Activated effector memory CD4-positive, alpha-beta T cell treated with Interleukin-2 at 50 U/mL for 16 hours (primary cell): ENCODE results near the gene DEAF1.
"Not testable (repeated sequence)": the region's sequence is repeated elsewhere in the genome, so short reads cannot be mapped to it uniquely, and the experiment has no call there.

Experiments
- DNase-seq: peaks from one replicate; pipeline ENCODE4 v3.0.0-alpha.2; 2020

Gene DEAF1

DNA sequence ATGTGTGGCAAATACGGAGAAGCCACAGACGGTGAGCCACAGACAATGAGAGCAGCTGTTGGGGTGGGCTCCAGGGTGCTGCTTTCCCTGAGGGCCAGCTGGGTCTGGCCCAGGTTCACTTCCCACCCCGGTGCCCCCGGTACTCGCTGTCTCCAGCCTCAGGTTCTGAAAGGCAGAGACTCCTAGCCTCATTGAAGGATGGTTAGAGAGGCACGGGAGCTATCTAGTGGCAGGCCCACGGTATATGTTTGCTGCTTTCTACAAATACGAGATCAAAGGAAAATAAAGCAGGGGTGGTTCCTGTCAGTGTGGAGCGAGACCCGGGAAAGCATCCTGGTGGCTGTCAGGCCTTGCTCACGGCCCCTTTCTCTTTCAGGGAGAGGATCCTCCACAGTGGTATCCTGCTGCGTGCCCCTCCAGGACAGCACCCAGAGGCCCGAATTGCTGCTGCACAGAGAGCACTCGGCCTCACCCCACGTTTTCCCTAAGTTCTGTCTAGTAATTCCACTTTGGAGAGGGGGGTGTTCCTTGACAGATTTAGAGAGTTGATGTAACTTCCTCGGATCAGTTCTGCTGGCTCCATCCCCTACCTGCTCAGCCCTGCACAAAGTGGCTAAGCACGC lies 3.6 kb upstream of the DEAF1 start:
- DNase-seq, result no peak

DNA sequence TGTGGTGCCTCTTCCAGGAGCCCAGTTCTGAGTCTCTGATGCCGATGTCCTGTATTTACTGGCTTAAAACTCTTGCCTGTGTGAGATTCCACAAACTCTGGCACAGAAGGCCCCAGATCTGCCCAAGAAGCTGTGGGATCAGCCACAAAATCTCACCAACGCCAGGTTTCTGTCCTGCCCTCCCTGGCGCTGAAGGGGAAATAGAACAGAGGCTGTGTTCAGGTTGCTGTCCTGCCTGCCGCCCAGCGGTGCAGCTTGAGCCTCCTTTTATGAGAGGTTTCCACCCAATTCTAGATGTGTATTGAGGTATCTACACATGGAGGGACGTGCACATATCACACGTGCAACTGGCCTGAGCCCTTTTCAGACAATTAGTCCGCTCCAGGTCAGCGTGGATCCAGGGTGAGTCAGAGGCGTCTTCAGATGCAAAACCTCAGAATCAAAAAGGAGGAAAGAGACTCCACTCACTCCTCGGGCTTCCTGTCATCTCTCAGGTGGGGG lies 2.8 kb upstream of the DEAF1 start:
- DNase-seq, result no peak

DNA sequence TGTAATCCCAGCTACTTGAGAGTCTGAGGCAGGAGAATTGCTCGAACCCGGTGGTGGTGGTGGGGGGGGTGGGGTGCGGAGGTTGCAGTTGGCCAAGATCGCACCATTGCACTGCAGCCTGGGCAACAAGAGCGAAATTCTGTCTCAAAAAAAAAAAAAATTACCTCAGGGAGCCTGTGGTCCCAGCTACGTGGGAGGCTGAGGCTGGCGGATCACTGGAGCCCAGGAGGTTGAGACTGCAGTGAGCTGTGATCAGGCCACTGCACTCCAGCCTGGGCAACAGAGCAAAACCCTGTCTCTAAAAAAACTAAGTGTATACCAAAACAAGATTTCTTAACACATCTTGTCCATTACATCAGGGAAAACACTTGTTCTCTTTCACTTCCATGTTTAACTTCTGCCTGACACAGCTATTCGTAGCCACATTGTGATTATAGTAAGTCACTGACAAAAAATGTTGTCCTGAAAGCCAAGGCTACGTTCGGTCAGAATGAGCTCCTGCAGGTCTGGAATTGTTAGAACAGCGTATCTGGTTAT lies 2.0 kb upstream of the DEAF1 start:
- DNase-seq, result no peak

DNA sequence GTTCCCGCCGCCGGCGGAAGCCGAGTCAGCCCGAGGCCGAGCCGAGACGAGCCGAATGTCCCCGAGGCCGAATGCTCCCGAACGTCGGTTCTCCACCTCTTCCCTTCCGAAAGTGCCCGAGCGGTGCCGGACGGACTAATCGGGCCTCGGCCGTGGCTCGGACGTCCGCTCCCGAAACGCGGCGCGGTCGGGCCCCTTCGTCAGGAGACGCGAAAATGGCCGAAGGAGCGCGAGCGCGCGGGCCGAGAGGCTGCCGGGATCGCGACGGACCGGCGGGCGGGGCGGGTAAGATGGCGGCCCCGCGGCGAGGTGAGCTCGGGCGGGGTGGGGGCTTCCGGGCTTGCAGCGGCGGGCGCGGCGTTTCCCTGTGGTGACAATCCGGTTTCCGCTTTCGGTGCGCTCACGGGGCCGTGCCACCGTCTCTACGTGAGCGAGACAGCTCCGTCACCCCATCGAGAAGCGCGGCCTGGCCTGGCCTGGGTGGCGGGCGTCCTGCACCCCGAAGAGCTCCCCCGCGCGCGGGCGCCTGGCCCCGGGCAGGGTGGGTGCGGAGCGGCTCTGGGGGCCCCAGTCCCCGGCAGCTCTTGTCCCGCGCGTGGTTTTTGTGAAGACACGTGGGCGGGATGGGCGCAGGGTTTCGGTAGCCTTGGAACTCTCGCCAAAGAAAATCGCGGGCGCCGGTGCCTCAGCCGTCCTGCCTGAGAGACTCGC lies 671 bp upstream of the DEAF1 start, which contains the start of gene TMEM80:
Gene TMEM80 (plus strand): TSS at position 279 of the 711 bp plus-strand sequence. CDS start 12 bp downstream, at position 291.
- peak; percentile 96 for DNase-seq

DNA sequence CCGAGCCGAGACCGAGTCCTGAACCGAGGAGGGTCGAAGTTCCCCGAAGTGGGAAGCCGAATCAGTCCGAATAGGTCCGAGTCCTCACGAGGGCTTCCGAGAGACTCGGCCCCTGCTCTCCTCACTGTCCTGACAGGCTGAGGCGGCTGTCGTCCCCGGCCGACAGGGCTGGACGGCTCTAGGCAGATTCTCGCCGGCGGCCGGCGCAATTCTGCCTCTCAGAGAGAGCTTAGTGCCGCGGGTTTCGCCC lies 191 bp upstream of the DEAF1 start:
- no peak for DNase-seq

DNA sequence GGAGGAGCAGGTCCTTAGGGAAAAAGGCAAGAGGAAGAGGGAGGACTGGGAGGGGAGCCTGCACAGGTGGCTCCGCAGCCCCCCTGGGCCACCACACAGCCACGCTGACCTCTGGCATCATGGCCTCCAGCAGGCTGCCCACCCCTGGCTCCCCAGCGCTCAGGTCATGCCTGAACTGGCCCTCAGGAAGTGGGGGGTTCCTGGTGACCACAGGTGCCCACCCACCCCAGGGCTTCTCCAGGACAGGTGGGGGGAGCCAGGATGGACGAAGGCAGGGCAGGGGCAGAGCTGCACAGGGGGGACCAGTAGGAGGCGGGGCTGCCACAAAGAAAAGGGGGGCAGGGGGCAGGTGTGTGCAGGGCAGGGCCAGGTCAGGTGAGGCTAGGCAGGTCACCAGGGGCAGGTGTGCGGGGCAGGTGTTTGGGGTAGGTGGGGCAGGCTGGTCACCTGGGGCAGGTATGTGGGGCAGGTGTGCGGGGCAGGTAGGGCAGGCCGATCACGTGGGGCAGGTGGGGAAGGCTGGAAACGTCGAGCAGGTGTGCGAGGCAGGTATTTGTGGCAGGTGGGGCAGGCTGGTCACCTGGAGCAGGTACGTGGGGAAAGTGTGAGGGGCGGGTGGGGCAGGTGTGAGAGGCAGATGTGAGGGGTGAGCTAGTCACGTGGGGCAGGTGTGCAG lies 997 bp downstream of the DEAF1 start:
- DNase-seq, result no peak

DNA sequence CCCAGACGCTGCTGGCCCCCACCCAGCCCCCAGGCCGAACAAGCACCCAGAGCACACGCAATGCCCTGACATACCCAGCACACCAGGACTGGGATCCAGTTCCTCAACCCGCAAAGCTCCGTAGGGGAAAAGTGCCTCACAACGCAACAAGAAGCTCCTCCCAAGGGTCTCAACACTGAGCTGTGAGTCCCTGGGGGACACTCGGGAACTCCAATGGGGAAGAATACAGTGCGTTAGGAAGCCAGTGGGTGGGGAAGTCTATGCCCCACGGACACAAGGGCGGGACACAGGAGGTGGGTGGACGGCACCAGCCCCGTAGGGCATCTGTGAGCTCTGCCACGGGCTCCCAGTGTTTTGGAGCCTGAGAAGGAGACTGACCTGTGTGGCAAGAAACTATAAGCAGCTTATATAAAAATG lies 1.6 kb downstream of the DEAF1 start:
- no peak for DNase-seq

DNA sequence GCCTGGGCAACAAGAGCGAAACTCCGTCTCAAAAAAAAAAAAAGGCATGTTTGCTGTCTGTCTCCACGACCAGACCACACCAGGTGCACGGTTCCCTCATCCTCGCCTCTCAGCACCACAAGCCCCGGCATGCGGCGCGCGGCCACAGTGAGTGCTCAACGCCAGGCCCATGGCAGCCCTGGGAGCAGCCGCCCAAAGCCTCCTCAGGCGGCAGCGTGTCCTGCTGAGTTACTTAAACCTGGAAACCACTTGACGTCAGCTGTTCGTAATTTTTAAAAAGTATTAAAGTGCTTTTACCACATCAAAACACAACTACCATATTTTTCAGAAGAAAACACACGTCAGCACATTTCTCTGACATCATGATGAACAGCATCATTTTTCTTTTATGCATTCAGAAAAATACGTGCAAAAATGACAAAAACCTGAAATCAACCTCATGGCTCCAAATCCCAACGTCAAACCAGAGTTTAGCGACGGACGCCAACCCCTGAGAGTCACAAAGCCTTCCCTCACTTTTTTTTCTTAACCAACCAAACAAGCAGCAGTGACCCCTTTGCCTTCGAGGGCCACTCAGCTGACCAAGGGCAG lies 2.1 kb downstream of the DEAF1 start:
- DNase-seq, result no peak

DNA sequence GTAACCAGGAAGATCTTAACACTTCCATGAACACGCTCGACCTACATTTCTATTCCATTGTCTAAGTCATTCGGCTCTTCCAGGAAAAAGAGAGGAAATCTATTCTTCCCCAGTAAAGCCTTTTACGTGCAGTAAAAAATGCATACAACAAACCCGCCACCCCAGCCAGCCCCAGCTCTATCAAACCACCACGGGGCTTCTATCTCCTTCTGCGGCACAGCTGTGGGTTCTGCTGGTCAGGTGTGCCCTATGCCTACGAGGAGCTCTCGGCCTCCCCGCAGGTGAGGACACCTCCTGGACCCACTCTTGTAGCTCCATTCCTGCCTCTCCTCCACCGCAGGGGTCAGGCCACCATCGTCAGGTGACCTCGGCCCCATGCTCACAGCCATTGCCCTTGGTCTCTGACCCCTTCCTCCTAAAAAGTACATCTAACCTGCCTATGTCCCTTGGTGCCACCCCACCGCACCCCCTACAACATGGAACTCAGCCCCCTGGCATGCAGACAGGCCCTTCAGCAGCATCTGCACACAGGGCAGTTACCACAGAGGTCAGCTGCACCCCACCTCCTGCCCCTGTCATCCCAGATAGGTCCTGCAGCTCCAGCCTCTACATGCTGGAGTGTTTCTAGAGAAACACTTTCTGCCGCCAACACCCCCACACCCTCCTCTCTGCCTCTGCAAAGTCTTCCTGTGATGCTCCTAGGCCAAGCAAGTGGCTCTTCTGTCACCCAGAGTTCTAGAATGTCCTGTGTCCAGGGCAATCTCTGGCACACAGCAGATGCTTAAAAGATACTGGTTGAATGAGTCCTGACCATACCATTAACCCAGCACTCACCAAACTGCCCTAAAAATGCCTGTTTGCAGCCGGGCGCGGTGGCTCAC lies 3.1 kb downstream of the DEAF1 start:
- DNase-seq, result no peak

DNA sequence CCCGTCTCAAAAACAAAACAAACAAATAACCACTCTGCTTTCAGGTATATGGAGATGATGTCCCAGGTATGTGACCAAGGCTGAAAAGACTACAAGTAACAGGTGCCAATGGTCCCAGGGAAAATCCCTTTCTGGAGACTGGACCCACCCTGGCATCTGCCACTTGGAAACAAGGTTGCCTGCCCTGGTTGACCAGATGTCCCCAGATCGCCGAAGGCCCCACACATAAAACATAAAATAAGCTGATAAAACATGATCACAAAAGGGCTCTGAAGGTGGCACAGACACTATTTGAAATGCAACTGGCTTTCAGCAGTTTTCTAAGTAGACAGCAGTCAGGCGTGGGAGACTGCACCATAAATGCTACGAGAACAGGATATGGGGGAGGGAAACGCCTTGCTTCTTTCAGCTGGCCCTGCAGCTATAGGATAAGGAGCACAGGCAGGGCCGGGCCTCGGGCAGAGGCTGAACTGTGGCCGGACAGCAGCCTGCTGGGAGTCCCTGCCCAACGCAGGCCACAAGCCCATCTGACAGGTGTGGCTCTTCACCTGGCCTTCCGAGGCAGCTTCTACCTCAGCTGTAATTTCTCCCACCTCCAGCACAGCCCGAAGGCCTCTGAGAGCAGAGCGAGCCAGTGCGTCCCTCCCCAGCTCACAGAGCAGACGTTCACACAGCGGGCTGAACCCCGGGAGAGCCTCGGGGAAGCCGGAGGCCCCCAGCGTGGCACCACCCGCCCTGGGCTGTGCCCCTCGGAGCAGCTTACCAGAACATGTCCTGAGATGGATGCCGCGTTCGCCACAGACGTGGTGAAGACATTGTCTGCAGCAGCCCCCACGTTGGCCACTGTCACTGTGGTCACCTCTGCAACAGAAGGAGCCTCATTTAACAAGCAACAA lies 4.0 kb downstream of the DEAF1 start:
- DNase-seq, result no peak

DNA sequence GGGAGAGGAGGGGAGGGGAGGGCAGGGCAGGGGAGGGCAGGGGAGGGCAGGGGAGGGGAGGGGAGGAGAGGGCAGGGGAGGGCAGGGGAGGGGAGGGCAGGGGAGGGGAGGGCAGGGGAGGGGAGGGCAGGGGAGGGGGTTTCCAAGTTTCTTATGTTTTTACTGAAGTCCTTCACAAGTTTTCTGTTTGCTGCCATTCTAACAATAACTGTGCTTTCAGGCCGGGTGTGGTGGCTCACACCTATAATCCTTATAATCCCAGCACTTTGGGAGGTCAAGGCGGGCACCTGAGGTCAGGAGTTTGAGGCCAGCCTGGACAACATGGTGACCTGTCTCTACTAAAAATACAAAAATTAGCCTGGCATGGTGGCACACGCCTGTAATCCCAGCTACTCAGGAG lies 4.8 kb downstream of the DEAF1 start:
- not testable (repeated sequence) for DNase-seq

DNA sequence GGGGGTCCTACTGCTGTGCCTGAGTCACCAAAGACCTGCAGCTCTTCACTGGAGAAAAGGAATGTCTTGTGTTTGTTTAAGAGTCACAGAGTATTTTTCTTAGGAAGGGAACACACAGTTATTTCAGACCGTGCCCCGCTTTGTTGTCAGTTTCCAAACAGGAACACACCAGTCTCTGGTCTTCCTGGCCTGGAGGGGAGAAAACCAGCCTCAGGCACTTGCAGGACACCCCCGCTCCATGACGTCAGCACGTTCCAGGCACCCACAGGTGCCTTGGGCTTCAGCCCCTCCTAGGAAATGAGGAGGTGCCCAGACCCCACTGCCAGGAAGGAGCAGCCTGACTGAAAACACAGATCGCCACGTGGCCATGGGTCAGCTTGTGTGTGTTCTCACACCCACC lies 5.4 kb downstream of the DEAF1 start:
- no peak for DNase-seq

DNA sequence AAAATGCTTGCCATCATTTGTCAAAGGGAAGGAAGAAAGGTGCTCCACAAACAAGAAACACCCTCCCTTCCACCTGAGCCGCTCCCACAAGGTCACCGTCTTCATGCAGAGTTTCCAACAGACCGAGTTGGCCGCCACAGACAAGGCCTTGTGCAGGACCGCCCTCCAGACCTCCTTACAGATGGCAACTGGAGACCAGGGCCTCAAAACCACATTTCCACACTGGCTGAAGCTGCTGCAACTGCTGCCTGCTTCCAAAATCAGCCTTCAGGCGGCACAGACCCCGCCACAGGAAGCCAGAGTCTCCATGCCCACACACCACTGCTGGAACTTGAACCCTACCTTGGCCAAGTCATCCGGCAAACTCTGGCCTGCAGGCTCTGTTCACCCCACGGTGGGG lies 6.3 kb downstream of the DEAF1 start:
- no peak for DNase-seq

DNA sequence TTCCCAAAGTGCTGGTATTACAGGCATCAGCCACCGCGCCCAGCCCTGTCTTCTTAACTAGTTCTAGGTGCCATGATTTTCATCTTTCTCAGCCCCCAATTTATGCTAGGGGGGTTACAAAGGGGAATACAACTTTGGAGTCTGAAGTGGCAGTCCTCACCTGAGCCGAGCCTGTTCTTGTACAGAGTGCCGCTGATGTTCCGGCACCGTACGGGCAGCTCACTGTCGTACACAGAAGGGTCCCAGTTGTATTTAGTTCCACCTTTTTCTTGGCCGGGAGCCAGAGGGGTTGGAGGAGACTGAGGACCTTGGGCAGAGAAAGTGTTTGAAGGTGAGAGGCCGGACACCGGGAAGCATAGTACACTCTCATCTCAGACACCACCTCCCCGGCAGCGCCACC lies 7.3 kb downstream of the DEAF1 start:
- DNase-seq, result no peak

DNA sequence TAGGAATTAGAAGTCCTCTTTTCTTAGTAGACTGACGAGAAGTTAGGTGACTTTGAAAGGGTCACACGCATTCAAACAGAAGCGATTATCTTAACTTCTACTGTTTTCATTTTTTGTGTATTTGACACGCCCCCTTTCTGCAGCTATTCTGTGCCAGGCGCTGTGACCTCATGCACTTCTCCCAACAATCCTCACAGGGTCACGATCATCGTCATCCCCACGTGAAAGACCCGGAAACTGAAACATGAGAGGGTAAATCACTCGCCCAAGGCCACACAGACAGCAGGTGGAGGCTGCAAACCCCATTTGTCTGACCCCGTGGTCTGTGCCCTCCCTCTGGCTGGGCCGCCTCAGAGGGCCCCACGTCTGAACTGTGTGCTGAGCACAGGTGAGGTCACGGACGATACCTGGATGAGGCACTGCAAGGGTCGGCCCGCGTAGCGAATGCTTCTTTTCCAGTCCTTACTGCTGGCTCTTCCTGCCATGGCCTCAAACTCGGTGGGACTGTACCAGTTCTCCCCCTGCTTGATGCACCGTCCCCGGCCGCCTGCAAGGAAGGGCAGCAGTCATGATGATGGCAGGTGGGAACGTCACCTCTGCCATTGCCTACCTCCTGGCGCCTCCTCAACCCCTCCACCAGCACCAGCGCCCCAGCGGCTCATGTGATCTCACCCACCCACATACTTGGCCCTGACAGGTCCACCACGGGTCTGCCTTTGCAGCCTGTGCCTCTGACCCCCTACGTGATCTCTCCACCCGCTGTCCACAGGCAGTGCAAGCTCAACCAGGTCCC lies 8.4 kb downstream of the DEAF1 start:
- no peak for DNase-seq

DNA sequence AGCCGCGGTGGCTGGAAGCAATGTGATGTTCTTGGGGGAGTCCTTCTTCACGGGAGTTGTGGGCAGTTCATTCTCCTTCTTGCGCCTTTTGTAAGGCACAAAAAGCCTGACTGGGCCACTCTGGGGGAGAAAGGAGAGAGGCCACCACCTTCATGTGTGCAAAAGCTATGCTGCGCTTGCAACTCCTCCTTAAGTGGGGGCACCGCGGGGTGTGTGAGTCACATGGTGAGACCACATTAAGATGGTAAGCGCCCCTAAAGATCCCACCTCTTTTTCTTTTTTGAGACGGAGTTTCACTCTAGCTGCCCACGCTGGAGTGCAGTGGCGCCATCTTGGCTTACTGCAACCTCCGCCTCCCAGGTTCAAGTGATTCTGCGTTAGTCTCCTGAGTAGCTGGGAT lies 14.1 kb downstream of the DEAF1 start:
- no peak for DNase-seq

DNA sequence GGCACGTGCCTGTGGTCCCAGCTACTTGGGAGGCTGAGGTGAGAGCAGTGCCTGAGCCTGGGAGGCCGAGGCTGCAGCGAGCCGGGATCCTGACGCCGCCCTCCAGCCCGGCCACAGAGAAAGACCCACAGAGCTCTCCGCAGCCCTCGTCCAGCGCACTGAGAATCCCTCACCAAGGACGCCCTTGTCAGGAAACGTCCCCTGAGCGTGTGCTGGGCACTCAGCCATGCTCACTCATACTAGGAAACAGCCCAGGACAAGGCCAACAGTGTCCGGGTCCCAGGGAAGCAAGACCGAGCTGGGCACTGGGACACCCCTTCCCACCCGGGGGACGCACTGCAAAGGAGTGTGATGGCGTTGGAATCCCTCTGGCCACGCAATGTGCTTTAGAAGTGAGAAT lies 14.5 kb downstream of the DEAF1 start:
- DNase-seq, result no peak

DNA sequence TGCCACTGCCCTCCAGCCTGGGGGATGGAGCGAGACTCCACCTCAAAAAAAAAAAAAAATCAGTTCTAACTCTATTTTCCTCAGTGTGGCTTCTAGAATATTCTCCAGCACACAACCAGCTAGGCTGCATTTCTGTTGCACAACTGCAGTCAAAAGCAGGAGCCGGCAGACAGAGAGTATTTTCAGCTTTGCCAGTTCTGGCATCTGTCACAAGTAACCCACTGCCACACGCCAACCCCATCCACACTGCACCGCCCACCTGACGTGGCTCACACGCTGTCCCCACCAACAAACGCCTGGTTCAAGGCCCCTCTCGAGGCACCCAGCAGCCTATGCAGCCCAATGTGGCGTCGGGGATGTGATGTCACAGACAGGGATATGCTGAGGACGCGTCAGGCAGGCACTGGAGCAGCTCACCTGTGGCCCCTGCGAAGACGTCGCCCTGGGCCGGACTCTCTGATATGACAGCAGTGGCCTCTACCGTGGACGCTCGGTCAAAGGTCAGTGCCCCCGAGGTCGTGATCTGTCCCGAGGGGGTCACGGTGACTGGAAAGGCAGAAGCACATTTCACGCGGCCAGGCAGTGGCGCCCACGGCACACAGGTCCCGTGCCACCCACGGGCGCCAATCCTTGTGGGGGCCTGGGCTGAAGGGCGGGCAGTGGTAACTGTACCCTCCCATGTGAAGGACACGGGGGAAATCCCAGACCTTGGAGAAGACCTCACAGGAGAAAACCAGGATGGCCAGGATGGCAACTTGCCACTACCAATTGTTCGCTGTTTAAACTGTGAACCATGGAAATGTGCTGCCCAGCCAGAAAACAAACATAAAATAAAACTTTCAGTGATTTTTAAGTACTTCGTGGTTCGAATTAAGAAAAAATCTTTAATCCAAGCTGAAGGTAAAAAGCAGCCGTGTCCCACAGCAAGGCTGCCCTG lies 15.5 kb downstream of the DEAF1 start:
- no peak for DNase-seq

DNA sequence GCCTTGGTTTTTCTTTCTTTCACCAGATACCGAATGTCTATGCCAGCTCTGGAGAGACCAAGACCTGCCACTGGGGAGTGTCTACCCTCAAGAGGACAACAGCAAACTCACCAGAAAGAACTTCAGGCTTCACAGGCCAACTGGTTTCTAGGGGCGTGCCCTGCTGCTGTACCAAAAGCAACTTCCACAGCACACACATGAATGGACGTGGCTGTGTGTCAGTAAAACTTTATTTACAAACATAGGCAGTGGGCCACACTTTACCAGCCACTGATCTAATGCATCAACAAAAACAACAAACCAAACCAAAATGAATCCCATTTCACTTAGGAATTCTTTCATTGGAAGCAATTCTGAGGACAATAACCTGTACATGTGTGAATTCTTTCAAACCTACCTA lies 16.7 kb downstream of the DEAF1 start:
- no peak for DNase-seq

DNA sequence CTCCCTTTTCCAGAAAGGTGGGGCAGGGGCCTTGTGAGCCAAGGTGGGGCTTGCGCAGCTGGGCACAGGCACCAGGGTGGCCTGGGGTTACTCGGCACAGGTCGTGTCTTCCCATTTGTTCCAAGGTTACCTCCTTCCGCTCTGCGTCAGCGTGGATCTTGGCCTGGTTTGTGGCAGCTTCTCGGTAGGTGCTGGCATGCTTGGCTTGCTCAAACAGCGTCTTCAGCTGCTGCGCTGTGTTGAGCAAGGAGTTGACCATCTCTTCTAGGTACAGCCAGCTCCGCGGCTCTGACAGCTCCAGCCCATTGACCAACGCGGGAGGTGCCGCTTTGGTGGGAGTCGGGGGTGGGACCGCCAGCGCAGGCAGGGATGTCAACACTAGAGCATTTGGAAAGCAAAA lies 20.6 kb downstream of the DEAF1 start:
- DNase-seq, result no peak
